Stimulated activated CD8-positive, alpha-beta memory T cell treated with anti-CD3 and anti-CD28 coated beads, Interleukin-12 subunit alpha, Interleukin-12 subunit beta, amount 100 ng/mL, for 24 hours (primary cell): ENCODE data around the gene UBALD2.
A peak's percentile ranks its signal among the peaks of the same experiment; 100 is the strongest.
"Not testable (repeated sequence)": the region's sequence is repeated elsewhere in the genome, so short reads cannot be mapped to it uniquely, and the experiment has no call there.

Experiments
- DNase-seq: peaks from one replicate; pipeline ENCODE4 v3.0.0-alpha.2; 2020; ENCODE audit errors: extremely low read depth

Gene UBALD2

GRCh38 chr17:76277300-76278267 lies 12.4 kb downstream of the UBALD2 start:
- no peak for DNase-seq

- DNase-seq: no peak
Observed at GRCh38 chr17:76278268-76278908, 13.2 kb downstream of the UBALD2 start.

- peak; percentile 49 for DNase-seq
Observed at GRCh38 chr17:76278952-76279741, 14.0 kb downstream of the UBALD2 start.

- no peak for DNase-seq
Observed at GRCh38 chr17:76279742-76280287, 14.7 kb downstream of the UBALD2 start.

- no peak for DNase-seq
Observed at GRCh38 chr17:76280650-76281049, 15.5 kb downstream of the UBALD2 start.

- no peak for DNase-seq
Observed at GRCh38 chr17:76281573-76282371, 16.6 kb downstream of the UBALD2 start.

GRCh38 chr17:76292567-76292966 lies 27.4 kb downstream of the UBALD2 start:
- DNase-seq: no peak

GRCh38 chr17:76293106-76293505 lies 28.0 kb downstream of the UBALD2 start:
- no peak for DNase-seq

GRCh38 chr17:76296186-76296585 lies 31.0 kb downstream of the UBALD2 start:
- DNase-seq: no peak

GRCh38 chr17:76296889-76297288 lies 31.7 kb downstream of the UBALD2 start:
- DNase-seq: no peak

GRCh38 chr17:76297436-76297835 lies 32.3 kb downstream of the UBALD2 start:
- DNase-seq: no peak

- DNase-seq: no peak
Observed at GRCh38 chr17:76304226-76305134, 39.3 kb downstream of the UBALD2 start.

- DNase-seq: not testable (repeated sequence)
Observed at GRCh38 chr17:76305135-76305454, 39.9 kb downstream of the UBALD2 start.

- no peak for DNase-seq
Observed at GRCh38 chr17:76307299-76307965, 42.3 kb downstream of the UBALD2 start.

GRCh38 chr17:76307966-76308338 lies 42.8 kb downstream of the UBALD2 start, which contains the start of gene QRICH2:
Gene QRICH2, minus strand, starts transcription at chr17:76308276. Its CDS starts 278 bp downstream, at chr17:76307998.
- no peak for DNase-seq

- no peak for DNase-seq
Observed at GRCh38 chr17:76309461-76309860, 44.3 kb downstream of the UBALD2 start.

GRCh38 chr17:76312735-76313134 lies 47.6 kb downstream of the UBALD2 start:
- DNase-seq: no peak

GRCh38 chr17:76314392-76315227 lies 49.5 kb downstream of the UBALD2 start:
- no peak for DNase-seq

GRCh38 chr17:76317535-76317934 lies 52.4 kb downstream of the UBALD2 start:
- no peak for DNase-seq
